CD4-positive, alpha-beta T cell treated with Interferon gamma for 1 hour (primary cell): ENCODE measurements around the gene ADAMTS7.
"Not testable (repeated sequence)": the region's sequence is repeated elsewhere in the genome, so short reads cannot be mapped to it uniquely, and the experiment has no call there.

ENCODE experiments used
- DNase-seq: peaks from one replicate; pipeline ENCODE4 v3.0.0-alpha.2; 2020

The ADAMTS7 gene

GRCh38 chr15:78831229-78832207 is 20.3 kb upstream of the ADAMTS7 start:
- no peak for DNase-seq

GRCh38 chr15:78830514-78831228 is 19.4 kb upstream of the ADAMTS7 start:
- no peak for DNase-seq

- DNase-seq: no peak
Observed at GRCh38 chr15:78828920-78829319, 17.7 kb upstream of the ADAMTS7 start.

GRCh38 chr15:78822514-78822913 is 11.2 kb upstream of the ADAMTS7 start:
- no peak for DNase-seq

GRCh38 chr15:78811825-78812183 is 540 bp upstream of the ADAMTS7 start:
- no peak for DNase-seq

- DNase-seq: no peak
Observed at GRCh38 chr15:78810362-78811123, 721 bp downstream of the ADAMTS7 start.

- DNase-seq: no peak
Observed at GRCh38 chr15:78810003-78810361, 1.3 kb downstream of the ADAMTS7 start.

- DNase-seq: peak; percentile 20
Observed at GRCh38 chr15:78808550-78808949, 2.7 kb downstream of the ADAMTS7 start.

GRCh38 chr15:78807359-78807758 is 3.9 kb downstream of the ADAMTS7 start:
- no peak for DNase-seq

- no peak for DNase-seq
Observed at GRCh38 chr15:78804391-78804792, 6.9 kb downstream of the ADAMTS7 start.

GRCh38 chr15:78800806-78801205 is 10.5 kb downstream of the ADAMTS7 start:
- DNase-seq: no peak

- DNase-seq: no peak
Observed at GRCh38 chr15:78800189-78800588, 11.1 kb downstream of the ADAMTS7 start.

GRCh38 chr15:78799102-78799501 is 12.2 kb downstream of the ADAMTS7 start:
- not testable (repeated sequence) for DNase-seq

GRCh38 chr15:78798355-78798754 is 12.9 kb downstream of the ADAMTS7 start:
- DNase-seq: not testable (repeated sequence)

- DNase-seq: no peak
Observed at GRCh38 chr15:78797951-78798350, 13.3 kb downstream of the ADAMTS7 start.

- no peak for DNase-seq
Observed at GRCh38 chr15:78796510-78796909, 14.8 kb downstream of the ADAMTS7 start.

- DNase-seq: no peak
Observed at GRCh38 chr15:78795043-78795442, 16.2 kb downstream of the ADAMTS7 start.

- not testable (repeated sequence) for DNase-seq
Observed at GRCh38 chr15:78794446-78794845, 16.8 kb downstream of the ADAMTS7 start.

GRCh38 chr15:78791357-78791756 is 19.9 kb downstream of the ADAMTS7 start:
- DNase-seq: no peak

GRCh38 chr15:78790027-78790426 is 21.2 kb downstream of the ADAMTS7 start:
- DNase-seq: no peak

GRCh38 chr15:78789615-78790014 is 21.6 kb downstream of the ADAMTS7 start:
- no peak for DNase-seq

- no peak for DNase-seq
Observed at GRCh38 chr15:78788016-78788660, 23.1 kb downstream of the ADAMTS7 start.

- DNase-seq: not testable (repeated sequence)
Observed at GRCh38 chr15:78782402-78782801, 28.9 kb downstream of the ADAMTS7 start.
